GM18499 (cell line): ENCODE measurements around the gene DDX49.
"Not testable (repeated sequence)": the region's sequence is repeated elsewhere in the genome, so short reads cannot be mapped to it uniquely, and the experiment has no call there.

Source experiments
- ATAC-seq: cut with Tn5 transposase; IDR thresholded peaks from one replicate; pipeline ENCODE4 v1.9.1; 2021; ENCODE audit warnings: moderate number of reproducible peaks; ENCODE audit not compliant: insufficient read depth, unreplicated experiment

The DDX49 gene

GRCh38 chr19:18908917-18909619, 10.4 kb upstream of the DDX49 start:
- ATAC-seq = no peak

- no peak for ATAC-seq
These were observed 9.5 kb upstream of the DDX49 start for GRCh38 chr19:18910010-18910409.

GRCh38 chr19:18910801-18911436, 8.6 kb upstream of the DDX49 start:
- ATAC-seq = no peak

GRCh38 chr19:18912933-18913332, 6.6 kb upstream of the DDX49 start:
- no peak for ATAC-seq

GRCh38 chr19:18913466-18913865, 6.0 kb upstream of the DDX49 start:
- ATAC-seq = no peak

- no peak for ATAC-seq
These were observed 3.9 kb upstream of the DDX49 start for GRCh38 chr19:18915639-18916038.

GRCh38 chr19:18917593-18917992, 1.9 kb upstream of the DDX49 start:
- not testable (repeated sequence) for ATAC-seq

- ATAC-seq = no peak
These were observed 342 bp downstream of the DDX49 start for GRCh38 chr19:18919900-18920214.

GRCh38 chr19:18920400-18920799, 885 bp downstream of the DDX49 start:
- ATAC-seq = no peak

GRCh38 chr19:18921593-18921992, 2.1 kb downstream of the DDX49 start:
- ATAC-seq = no peak

- ATAC-seq = no peak
These were observed 2.9 kb downstream of the DDX49 start for GRCh38 chr19:18922228-18922985.

- ATAC-seq = no peak
These were observed 5.2 kb downstream of the DDX49 start for GRCh38 chr19:18924684-18925213.

GRCh38 chr19:18928018-18928805, 8.7 kb downstream of the DDX49 start:
- ATAC-seq = no peak

GRCh38 chr19:18929311-18929710, 9.8 kb downstream of the DDX49 start:
- no peak for ATAC-seq

GRCh38 chr19:18931316-18932162, 12.0 kb downstream of the DDX49 start:
- no peak for ATAC-seq

GRCh38 chr19:18932216-18932841, 12.8 kb downstream of the DDX49 start:
- no peak for ATAC-seq

GRCh38 chr19:18933297-18933696, 13.8 kb downstream of the DDX49 start:
- ATAC-seq = no peak

- ATAC-seq = no peak
These were observed 19.6 kb downstream of the DDX49 start for GRCh38 chr19:18939163-18939562.
